K562 (cell line): ENCODE data around the gene ADAP1. TPM values are rescaled to one million over a fixed set of nuclear protein-coding genes. Genes with fewer than 3 reads are reported as not detected.

Experiments
- ATAC-seq: fragments of 200-7000 bp; cut with Tn5 transposase; 3 replicates; pipeline ENCODE4 v1.9.1; 2020; ENCODE audit warnings: moderate library complexity
- BruUV-seq: library from RNA; stranded (reverse); fragments of 400-500 nt; replicated peaks from 2 replicates; lab custom pipeline; 2021; lab: Mats Ljungman, UMichigan
- CTCF ChIA-PET: fragments of 300-600 bp; formaldehyde crosslinking; extraction: SDS; loops from one replicate; lab custom pipeline; 2021; ENCODE audit warnings: low intra/inter-chr PET ratio; lab: Yijun Ruan, JAX
- POLR2A ChIA-PET: fragments of 300-600, 350-650 bp; sonication (Branson Sonifier 250); formaldehyde crosslinking; extraction: SDS; loops from one replicate; lab custom pipeline; 2021; ENCODE audit warnings: antibody characterized with exemption, inconsistent platforms; lab: Yijun Ruan, JAX
- DNase-seq, 4 experiments: peaks; one replicate each; pipeline versions ENCODE4 v3.0.0 to v3.0.0-alpha.2; 2011 to 2018; ENCODE audit warnings: low spot score in 3 of 4, mixed read lengths in 3 of 4; ENCODE audit errors: extremely low read depth in 1 of 4
- FAIRE-seq: peaks from 2 replicates; lab custom pipeline; 2011; peaks lifted over from hg19 to GRCh38; lab: Jason Lieb, UNC
- H2AFZ ChIP-seq: 2 replicates; pipeline ENCODE4 v1.6.0; 2011; ENCODE audit warnings: low read depth, low read length, control low read depth, inconsistent platforms
- H3K27ac ChIP-seq: fragments of 200-600 bp; 3 replicates; pipeline ENCODE4 v1.8.0; 2011; ENCODE audit warnings: low read depth, mild to moderate bottlenecking, control low read depth, inconsistent platforms, low read length, moderate library complexity, mixed read lengths; ENCODE audit errors: extremely low read depth
- H3K27me3 ChIP-seq, 2 experiments: fragments of 300-600 bp in 1 of 2; 2 replicates in 1 of 2; 3 replicates in 1 of 2; pipeline versions ENCODE4 v1.6.0 to v1.8.0; 2011; ENCODE audit warnings: inconsistent platforms in 2 of 2, low read length in 2 of 2, mild to moderate bottlenecking in 1 of 2, mixed read lengths in 1 of 2, moderate library complexity in 1 of 2; ENCODE audit not compliant: control insufficient read depth in 2 of 2, insufficient read depth in 2 of 2
- H3K36me3 ChIP-seq: fragments of 300-600 bp; 3 replicates; pipeline ENCODE4 v1.8.0; 2011; ENCODE audit warnings: mild to moderate bottlenecking, low read length, inconsistent platforms; ENCODE audit not compliant: control insufficient read depth, insufficient read depth
- H3K4me1 ChIP-seq, 2 experiments: fragments of 200-600 bp in 1 of 2; replicated peaks in 1 of 2; 2 replicates in 1 of 2; 3 replicates in 1 of 2; pipeline versions ENCODE4 v1.5.1 to v1.8.0; 2011; ENCODE audit warnings: inconsistent platforms in 2 of 2, low read length in 2 of 2, mild to moderate bottlenecking in 1 of 2, mixed read lengths in 1 of 2, moderate library complexity in 1 of 2; ENCODE audit not compliant: control insufficient read depth in 2 of 2, insufficient read depth in 2 of 2
- H3K4me2 ChIP-seq: 2 replicates; pipeline ENCODE4 v1.6.1; 2011; ENCODE audit warnings: low read length, control low read depth, inconsistent platforms, mixed read lengths; ENCODE audit not compliant: insufficient read depth
- H3K4me3 ChIP-seq: fragments of 200-600 bp; sonication (generic), shearing (Covaris generic); 2 replicates; pipeline ENCODE4 v1.5.1; 2016; ENCODE audit warnings: control low read depth, inconsistent platforms
- H3K79me2 ChIP-seq: fragments of 200-600 bp; 3 replicates; pipeline ENCODE4 v1.8.0; 2011; ENCODE audit warnings: low read length, inconsistent platforms; ENCODE audit not compliant: control insufficient read depth, insufficient read depth
- H3K9ac ChIP-seq, 2 experiments: 2 replicates each; pipeline versions ENCODE4 v1.6.0 to v1.6.1; 2011; ENCODE audit warnings: low read depth in 2 of 2, low read length in 2 of 2, control low read depth in 1 of 2, inconsistent platforms in 1 of 2, mild to moderate bottlenecking in 1 of 2, mixed read lengths in 1 of 2; ENCODE audit not compliant: insufficient read depth in 1 of 2
- H3K9me1 ChIP-seq: one replicate; pipeline ENCODE4 v1.6.0; 2011; ENCODE audit warnings: inconsistent platforms, mild to moderate bottlenecking, low read length, moderate library complexity; ENCODE audit not compliant: control insufficient read depth, insufficient read depth
- H3K9me3 ChIP-seq: replicated peaks from 2 replicates; pipeline ENCODE4 v1.5.1; 2011; ENCODE audit warnings: low read depth, low read length, inconsistent platforms; ENCODE audit not compliant: control insufficient read depth, insufficient read depth
- H4K20me1 ChIP-seq: replicated peaks from 2 replicates; pipeline ENCODE4 v1.6.1; 2011; ENCODE audit warnings: low read length, inconsistent platforms, mixed read lengths; ENCODE audit not compliant: control insufficient read depth, insufficient read depth
- CBX1 ChIP-seq: sonication (generic); IDR thresholded peaks from 2 replicates; pipeline ENCODE4 v1.6.1; 2016; ENCODE audit warnings: antibody characterized with exemption, low read depth, mild to moderate bottlenecking
- ZBTB33 ChIP-seq: sonication (generic); formaldehyde crosslinking; IDR thresholded peaks from 2 replicates; pipeline ENCODE4 v1.8.1; 2023; ENCODE audit warnings: mild to moderate bottlenecking, missing genetic modification reagents
- WGBS: fragments of 100-300 bp; shearing (Covaris generic); methylation state at CpG from one replicate; pipeline ENCODE4 v1.1.6; 2016; ENCODE audit warnings: low coverage, mixed read lengths; ENCODE audit not compliant: insufficient coverage; ENCODE audit errors: missing lambda C conversion rate; 5-methylcytosine and 5-hydroxymethylcytosine counted together
- in situ Hi-C: fragments of 300-500 bp; cut with MboI; formaldehyde crosslinking; loops from 4 replicates; pipeline ENCODE4 v1.15.0; 2018; ENCODE audit warnings: inconsistent platforms, mixed read lengths
- intact Hi-C: fragments of 100-400 bp; cut with micrococcal nuclease; formaldehyde crosslinking; loops from 2 replicates; pipeline ENCODE4 v1.14.2; 2022
- polyA plus RNA-seq, 8 experiments: library from polyadenylated mRNA; depleted of rRNA in 4 of 8; stranded (reverse) in 5 of 8; unstranded in 3 of 8; fragments of >200 nt; fragmentation: Nextera tagmentation in 2 of 8; fragmentation: Illumina TruSeq in 1 of 8; extraction: Ambion mirVana in 2 of 8; extraction: Trizol in 1 of 8; gene quantifications; 2 replicates each; pipeline versions ENCODE4 v1.2.1 to v1.2.3, GENCODE V29; 2011 to 2014; ENCODE audit warnings: inconsistent platforms in 1 of 8, missing spikeins in 1 of 8
- total RNA-seq, 7 experiments: library from RNA; depleted of rRNA in 6 of 7; stranded (reverse); fragments of >200 nt in 6 of 7; fragmentation: Illumina TruSeq in 2 of 7; extraction: Trizol in 2 of 7; gene quantifications; 2 replicates each; pipeline versions ENCODE4 v1.2.1 to v1.2.3, GENCODE V29; 2011 to 2021; ENCODE audit warnings: low replicate concordance in 1 of 7

The ADAP1 gene
- total and polyA plus RNA-seq, 9 of the 15 experiments (the other 6 are each of a cell fraction or from before 2014, with no cell fraction given), result 0.27 to 1.4 (median 0.52) TPM; not detected in 3

GRCh38 chr7:882336-883035 lies 72.0 kb downstream of the ADAP1 start:
- DNase-seq (no peak), ATAC-seq (no peak), FAIRE-seq (no peak)
- Histone ChIP-seq H4K20me1 (peaks cover 52% of the 10 kb centered on the region), H3K9me3 (no peaks in the 10 kb centered on the region), H2AFZ (no peak overlapping the region), H3K9ac (peak overlapping the region in 1 of 2 experiments; percentile 85; a peak in 2 of 4 replicates), H3K4me1 (peaks cover 9 to 61% of the 10 kb centered on the region in 2 experiments; a peak in 4 of 5 replicates), H3K79me2 (peaks cover 99% of the 10 kb centered on the region), H3K27ac (no peak overlapping the region; the same call in 2 of the 3 replicates), H3K36me3 (peaks cover 70% of the 10 kb centered on the region; the same call in 2 of the 3 replicates), H3K27me3 (no peaks in the 10 kb centered on the region; a peak in 1 of 5 replicates), H3K4me3 (no peak overlapping the region), H3K9me1 (peaks cover 3% of the 10 kb centered on the region), H3K4me2 (no peak overlapping the region)
- ChIA-PET CTCF (no interaction called here), POLR2A (interaction anchor here (0.6 to 1.0 kb wide), 3 partner anchors 9 to 70 kb away, joined by 3 to 4 read pairs (median 3); no protein-coding TSS in a partner anchor)
- intact Hi-C loops (no loop called here), in situ Hi-C loops (no loop called here)
- TF ChIP-seq CBX1 (no peak), ZBTB33 (peak; percentile 72)
- BruUV-seq, result TSS peak; percentile 4
- 90% methylated on average over 24 of the region's 37 CpGs for WGBS
